Gastroesophageal sphincter (tissue), 4 donors: ENCODE data around the gene POLN. TPM values are rescaled to one million over a fixed set of nuclear protein-coding genes. Genes with fewer than 3 reads are reported as not detected.

Source experiments
- ATAC-seq: fragments of 150-250 bp; one replicate; pipeline ENCODE4 v1.9.1; 2016; ENCODE audit warnings: mild to moderate bottlenecking, moderate library complexity
- H3K27ac ChIP-seq, 4 donors: fragments of 200-600 bp; sonication (generic) in 3 of 4; 1 replicate in 3 of 4; 2 replicates in 1 of 4; pipeline ENCODE4 v1.5.1; 2016 to 2019
- H3K27me3 ChIP-seq: fragments of 200-600 bp; sonication (generic); one replicate; pipeline ENCODE4 v1.5.1; 2019
- H3K36me3 ChIP-seq, 2 donors: fragments of 200-600 bp; sonication (generic); one replicate each; pipeline ENCODE4 v1.5.1; 2019; ENCODE audit warnings: control low read depth in 1 of 2
- H3K4me1 ChIP-seq, 3 donors: fragments of 200-600 bp; sonication (generic); 1 replicate in 2 of 3; 2 replicates in 1 of 3; pipeline ENCODE4 v1.5.1; 2016 to 2019; ENCODE audit warnings: control low read depth in 2 of 3
- H3K4me3 ChIP-seq, 2 donors: fragments of 200-600 bp; sonication (generic); one replicate each; pipeline ENCODE4 v1.5.1; 2019; ENCODE audit warnings: mild to moderate bottlenecking in 1 of 2, moderate library complexity in 1 of 2
- H3K9me3 ChIP-seq, 3 donors: fragments of 200-600 bp; sonication (generic); one replicate each; pipeline ENCODE4 v1.5.1; 2017 to 2019; ENCODE audit warnings: control low read depth in 2 of 3
- EP300 ChIP-seq: sonication (generic); formaldehyde crosslinking; IDR thresholded peaks from one replicate; pipeline ENCODE4 v1.6.1; 2017; ENCODE audit warnings: antibody characterized with exemption, mild to moderate bottlenecking
- POLR2A ChIP-seq, 2 donors: fragments of 450-650 bp; IDR thresholded peaks; one replicate each; pipeline ENCODE4 v1.6.1; 2017; ENCODE audit warnings: antibody characterized with exemption in 2 of 2, mild to moderate bottlenecking in 2 of 2, moderate library complexity in 1 of 2
- POLR2AphosphoS5 ChIP-seq: sonication (generic); formaldehyde crosslinking; IDR thresholded peaks from one replicate; pipeline ENCODE4 v1.6.1; 2017; ENCODE audit warnings: antibody characterized with exemption
- WGBS, 2 donors: methylation state at CpG; one replicate each; pipeline ENCODE4 v1.1.5; 2018; ENCODE audit warnings: low coverage in 1 of 2; 5-methylcytosine and 5-hydroxymethylcytosine counted together
- total RNA-seq, 4 donors: library from RNA; depleted of rRNA; stranded (reverse); fragments of >200 nt; gene quantifications; one replicate each; pipeline ENCODE4 v1.1.0, GENCODE V29; 2016
- TF ChIP-seq, protein P1 (sequence below), 4 experiments: fragments of 200-600 bp in 2 of 4; fragments of 450-650 bp in 2 of 4; sonication (generic) in 1 of 4; IDR thresholded peaks; one replicate each; pipeline ENCODE4 v1.5.1; 2017 to 2019; ENCODE audit warnings: antibody characterized with exemption in 4 of 4, mild to moderate bottlenecking in 2 of 4, moderate library complexity in 2 of 4

The POLN gene
- total RNA-seq, 4 donors from 2014 or later, result 1.5 to 4.6 (median 2.6) TPM

DNA sequence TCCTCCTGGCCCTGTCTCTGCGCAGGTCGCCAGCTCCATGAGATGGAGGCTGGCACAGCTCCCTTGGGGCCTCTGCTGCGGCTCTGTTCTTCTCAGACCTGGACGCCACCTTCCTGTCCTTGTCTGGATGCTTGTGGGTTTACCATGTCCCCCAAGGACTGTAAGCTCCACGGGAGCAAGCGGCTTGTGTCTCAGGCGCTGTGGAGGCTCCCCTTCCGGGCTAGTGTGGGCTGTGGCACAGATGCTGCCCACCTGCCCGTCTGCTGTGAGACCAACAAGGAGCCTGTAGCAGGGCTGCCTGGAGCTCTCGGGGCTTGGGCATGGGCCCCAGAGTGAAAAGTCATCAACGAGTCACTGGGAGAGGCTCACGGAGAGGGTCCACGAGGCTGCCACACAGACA lies 157.6 kb downstream of the POLN start:
- H3K4me3 ChIP-seq, result no peak overlapping the region
- no peak for ATAC-seq
- WGBS, 2 donors, result 70 to 83% methylated on average over 2 to 5 of the region's 13 CpGs
- no peaks in the 10 kb centered on the region for H3K36me3 ChIP-seq
- no peak overlapping the region for H3K27ac ChIP-seq
- no peaks in the 10 kb centered on the region for H3K9me3 ChIP-seq
- H3K4me1 ChIP-seq, result no peaks in the 10 kb centered on the region
- TF ChIP-seq POLR2A (IDR thresholded peaks at IDR 0.05) (no peak), POLR2AphosphoS5 (no peak), EP300 (no peak)
- TF ChIP-seq, protein P1, sequence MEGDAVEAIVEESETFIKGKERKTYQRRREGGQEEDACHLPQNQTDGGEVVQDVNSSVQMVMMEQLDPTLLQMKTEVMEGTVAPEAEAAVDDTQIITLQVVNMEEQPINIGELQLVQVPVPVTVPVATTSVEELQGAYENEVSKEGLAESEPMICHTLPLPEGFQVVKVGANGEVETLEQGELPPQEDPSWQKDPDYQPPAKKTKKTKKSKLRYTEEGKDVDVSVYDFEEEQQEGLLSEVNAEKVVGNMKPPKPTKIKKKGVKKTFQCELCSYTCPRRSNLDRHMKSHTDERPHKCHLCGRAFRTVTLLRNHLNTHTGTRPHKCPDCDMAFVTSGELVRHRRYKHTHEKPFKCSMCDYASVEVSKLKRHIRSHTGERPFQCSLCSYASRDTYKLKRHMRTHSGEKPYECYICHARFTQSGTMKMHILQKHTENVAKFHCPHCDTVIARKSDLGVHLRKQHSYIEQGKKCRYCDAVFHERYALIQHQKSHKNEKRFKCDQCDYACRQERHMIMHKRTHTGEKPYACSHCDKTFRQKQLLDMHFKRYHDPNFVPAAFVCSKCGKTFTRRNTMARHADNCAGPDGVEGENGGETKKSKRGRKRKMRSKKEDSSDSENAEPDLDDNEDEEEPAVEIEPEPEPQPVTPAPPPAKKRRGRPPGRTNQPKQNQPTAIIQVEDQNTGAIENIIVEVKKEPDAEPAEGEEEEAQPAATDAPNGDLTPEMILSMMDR (IDR thresholded peaks at IDR 0.05), result no peak
- H3K27me3 ChIP-seq, result no peaks in the 10 kb centered on the region

DNA sequence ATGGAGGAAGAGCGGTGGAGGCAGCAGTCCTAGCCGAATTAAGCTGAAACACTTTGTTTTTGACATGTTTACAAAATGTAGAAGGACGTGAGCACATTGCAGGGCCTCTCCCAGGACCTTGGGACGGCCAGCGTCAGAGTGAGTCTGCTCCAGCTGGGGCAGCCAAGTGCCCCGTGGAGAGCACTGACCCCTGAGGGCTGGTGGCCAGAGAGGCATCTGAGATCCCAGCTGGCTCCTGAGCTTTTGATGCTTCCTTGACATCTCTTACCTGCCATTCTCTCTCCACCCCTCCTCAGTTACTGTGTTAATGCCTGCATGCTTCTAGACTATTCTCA lies 158.1 kb downstream of the POLN start:
- no peak for ATAC-seq
- 55 to 60% methylated on average over 3 to 6 of the region's 6 CpGs for WGBS, 2 donors
- no peak overlapping the region for H3K4me3 ChIP-seq
- H3K4me1 ChIP-seq, result no peaks in the 10 kb centered on the region
- no peak for TF ChIP-seq POLR2AphosphoS5
- TF ChIP-seq, protein P1 (IDR thresholded peaks at IDR 0.05), result no peak
- H3K27me3 ChIP-seq, result no peaks in the 10 kb centered on the region
- no peaks in the 10 kb centered on the region for H3K9me3 ChIP-seq
- no peaks in the 10 kb centered on the region for H3K36me3 ChIP-seq
- no peak overlapping the region for H3K27ac ChIP-seq

DNA sequence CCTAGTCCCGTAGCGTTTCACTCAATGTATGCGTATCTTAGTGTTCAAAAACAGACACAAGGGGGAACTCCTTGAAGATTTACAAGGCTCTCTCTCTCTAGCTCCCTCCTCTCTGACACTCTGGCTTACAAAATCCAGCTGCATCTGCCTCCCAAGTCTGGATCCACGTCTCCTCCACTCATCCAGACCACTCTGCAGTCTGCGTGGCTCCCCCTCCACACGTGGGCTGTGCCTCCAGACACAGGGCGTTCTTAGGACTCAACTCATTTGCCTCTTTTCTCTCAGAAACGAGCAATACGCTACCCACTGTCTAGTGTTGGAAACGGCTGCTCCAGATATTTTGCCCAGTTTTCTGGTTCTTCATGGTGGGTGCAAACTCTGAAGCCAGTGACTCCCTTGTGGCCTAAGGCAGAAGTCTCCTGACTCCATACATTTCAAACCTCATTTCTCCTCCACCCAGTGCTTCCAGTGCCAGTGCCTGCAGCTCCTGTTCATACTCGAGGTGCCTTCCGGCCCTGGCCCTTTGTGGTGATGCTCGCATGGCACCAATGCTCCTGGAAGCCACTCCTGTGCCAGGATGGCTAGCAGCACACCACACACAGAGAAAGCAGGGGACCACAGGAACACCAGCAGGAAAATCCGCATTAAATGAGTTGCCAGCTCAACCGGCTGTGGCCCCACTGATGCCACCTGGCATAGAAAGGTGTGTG lies 158.7 kb downstream of the POLN start:
- TF ChIP-seq, protein P1 (IDR thresholded peaks at IDR 0.05), result no peak
- no peak for TF ChIP-seq POLR2A (IDR thresholded peaks at IDR 0.05)
- no peak for TF ChIP-seq EP300
- TF ChIP-seq POLR2AphosphoS5, result no peak
- H3K27me3 ChIP-seq, result no peaks in the 10 kb centered on the region
- WGBS, 2 donors, result 70 to 83% methylated on average over 4 to 12 of the region's 15 CpGs
- H3K9me3 ChIP-seq, result no peaks in the 10 kb centered on the region
- H3K36me3 ChIP-seq, result no peaks in the 10 kb centered on the region
- no peak for ATAC-seq
- H3K27ac ChIP-seq, result no peak overlapping the region
- H3K4me3 ChIP-seq, result no peak overlapping the region
- H3K4me1 ChIP-seq, result no peaks in the 10 kb centered on the region

DNA sequence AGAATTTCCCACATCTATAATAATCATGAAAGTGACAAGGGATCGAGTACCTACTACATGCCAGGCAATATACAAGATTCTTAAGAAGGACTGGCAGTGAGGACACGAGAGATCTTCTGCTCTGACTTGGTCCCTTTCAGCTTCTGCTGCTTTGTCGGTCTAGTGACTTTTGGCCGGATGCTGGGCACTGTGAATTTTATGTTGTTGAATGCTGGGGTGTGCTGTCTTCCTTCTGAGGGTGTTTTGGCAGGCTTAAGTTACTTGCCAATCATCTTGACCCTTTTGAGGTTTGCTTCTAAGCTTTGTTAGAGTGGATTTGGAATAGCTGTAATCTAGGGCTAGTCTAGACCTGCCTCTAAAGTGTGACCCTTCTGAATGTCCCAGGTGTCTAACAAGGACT lies 159.3 kb downstream of the POLN start:
- 78 to 89% methylated on average over 4 of the region's 4 CpGs for WGBS, 2 donors
- H3K4me3 ChIP-seq, result no peak overlapping the region
- no peaks in the 10 kb centered on the region for H3K36me3 ChIP-seq
- H3K9me3 ChIP-seq, result no peaks in the 10 kb centered on the region
- no peak for ATAC-seq
- H3K27me3 ChIP-seq, result no peaks in the 10 kb centered on the region
- no peak for TF ChIP-seq POLR2AphosphoS5
- TF ChIP-seq POLR2A (IDR thresholded peaks at IDR 0.05), result no peak
- no peak for TF ChIP-seq EP300
- TF ChIP-seq, protein P1 (IDR thresholded peaks at IDR 0.05), result no peak
- H3K27ac ChIP-seq, result no peak overlapping the region
- H3K4me1 ChIP-seq, result no peaks in the 10 kb centered on the region

DNA sequence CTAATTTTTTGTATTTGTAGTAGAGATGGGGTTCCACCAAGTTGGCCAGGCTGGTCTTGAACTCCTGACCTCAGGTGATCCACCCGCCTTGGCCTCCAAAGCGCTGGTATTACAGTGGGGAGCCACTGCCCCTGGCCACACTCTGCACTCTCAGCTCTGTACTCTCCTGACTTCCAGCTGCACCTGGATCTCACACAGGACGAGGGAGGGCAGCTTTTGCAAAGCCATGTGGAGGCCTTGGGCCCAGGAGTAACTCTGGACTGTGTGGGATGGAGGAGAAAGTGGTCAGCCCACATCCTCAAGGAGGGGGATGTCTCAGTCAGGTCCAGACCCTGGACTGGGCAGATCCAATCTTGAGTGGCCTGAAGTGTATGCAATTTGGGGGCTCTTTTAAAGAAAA lies 159.8 kb downstream of the POLN start:
- Histone ChIP-seq H3K4me1 (no peaks in the 10 kb centered on the region), H3K4me3 (no peak overlapping the region), H3K9me3 (no peaks in the 10 kb centered on the region), H3K27me3 (no peaks in the 10 kb centered on the region), H3K27ac (no peak overlapping the region), H3K36me3 (no peaks in the 10 kb centered on the region)
- no peak for ATAC-seq
- TF ChIP-seq EP300 (no peak), POLR2A (IDR thresholded peaks at IDR 0.05) (no peak), POLR2AphosphoS5 (no peak)
- TF ChIP-seq, protein P1 (IDR thresholded peaks at IDR 0.05), result no peak
- WGBS, 2 donors, result 40% methylated on average over 1 of the region's 3 CpGs; no CpG with 5 or more reads in 1 of the 2 donors
